GM12878 (cell line): ENCODE data around the gene PCSK6. TPM values are rescaled to one million over a fixed set of nuclear protein-coding genes. Genes with fewer than 3 reads are reported as not detected.

Source experiments
- ATAC-seq: fragments of 200-7000 bp; cut with Tn5 transposase; 3 replicates; pipeline ENCODE4 v1.9.1; 2020; ENCODE audit warnings: mild to moderate bottlenecking, moderate library complexity
- BruUV-seq: library from RNA; stranded (reverse); fragments of 400-500 nt; replicated peaks from 2 replicates; lab custom pipeline; 2021; lab: Mats Ljungman, UMichigan
- CTCF ChIA-PET: fragments of 300-600 bp; sonication (Branson Sonifier 250); formaldehyde crosslinking; extraction: SDS; loops from one replicate; lab custom pipeline; 2021; ENCODE audit warnings: inconsistent platforms; lab: Yijun Ruan, JAX
- POLR2A ChIA-PET: fragments of 350-600 bp; formaldehyde crosslinking; extraction: SDS; loops from one replicate; lab custom pipeline; 2021; ENCODE audit warnings: inconsistent platforms; lab: Charles Lee
- RAD21 ChIA-PET: fragments of 300-600 bp; sonication (Branson Sonifier 250); formaldehyde crosslinking; loops from one replicate; lab custom pipeline; 2023; ENCODE audit warnings: antibody characterized with exemption; ENCODE audit not compliant: unreplicated experiment; lab: Charles Lee
- SMC1A ChIA-PET: fragments of 300-600 bp; sonication (Branson Sonifier 250); formaldehyde crosslinking; loops from one replicate; lab custom pipeline; 2023; ENCODE audit not compliant: unreplicated experiment, uncharacterized antibody; lab: Charles Lee
- DNase-seq: peaks from one replicate; pipeline ENCODE4 v3.0.0-alpha.2; 2011; ENCODE audit warnings: low read depth, low spot score
- FAIRE-seq: peaks from 3 replicates; lab custom pipeline; 2011; peaks lifted over from hg19 to GRCh38; lab: Jason Lieb, UNC
- H2AFZ ChIP-seq: 2 replicates; pipeline ENCODE4 v1.6.0; 2011; ENCODE audit warnings: low read depth, low read length, control low read depth; ENCODE audit not compliant: control insufficient read depth
- H3K27ac ChIP-seq: 2 replicates; pipeline ENCODE4 v1.5.1; 2011; ENCODE audit warnings: control low read depth; ENCODE audit not compliant: control insufficient read depth, insufficient read depth
- H3K27me3 ChIP-seq, 2 experiments: replicated peaks in 1 of 2; 2 replicates each; pipeline versions ENCODE4 v1.6.0 to v1.6.1; 2011; ENCODE audit warnings: low read length in 1 of 2; ENCODE audit not compliant: control insufficient read depth in 2 of 2, insufficient read depth in 2 of 2
- H3K36me3 ChIP-seq, 2 experiments: 2 replicates each; pipeline ENCODE4 v1.5.1; 2011; ENCODE audit warnings: low read length in 1 of 2; ENCODE audit not compliant: control insufficient read depth in 2 of 2, insufficient read depth in 2 of 2
- H3K4me1 ChIP-seq: 2 replicates; pipeline ENCODE4 v1.6.1; 2011; ENCODE audit warnings: mild to moderate bottlenecking, low read length, moderate library complexity, mixed read lengths; ENCODE audit not compliant: control insufficient read depth, insufficient read depth
- H3K4me2 ChIP-seq: 2 replicates; pipeline ENCODE4 v1.6.0; 2011; ENCODE audit warnings: control low read depth; ENCODE audit not compliant: control insufficient read depth, insufficient read depth
- H3K4me3 ChIP-seq: fragments of 200-600 bp; sonication (generic); 2 replicates; pipeline ENCODE4 v1.5.1; 2016
- H3K79me2 ChIP-seq: 2 replicates; pipeline ENCODE4 v1.6.0; 2011; ENCODE audit warnings: low read length; ENCODE audit not compliant: control insufficient read depth, insufficient read depth
- H3K9ac ChIP-seq: 2 replicates; pipeline ENCODE4 v1.8.0; 2011; ENCODE audit warnings: low read length, control low read depth, mixed read lengths; ENCODE audit not compliant: control insufficient read depth, insufficient read depth
- H3K9me3 ChIP-seq: replicated peaks from 3 replicates; pipeline ENCODE4 v1.5.1; 2011; ENCODE audit warnings: mild to moderate bottlenecking, low read length; ENCODE audit not compliant: control insufficient read depth, insufficient read depth
- H4K20me1 ChIP-seq: 2 replicates; pipeline ENCODE4 v1.6.0; 2011; ENCODE audit not compliant: control insufficient read depth, insufficient read depth
- ATF7 ChIP-seq: fragments of 450-650 bp; IDR thresholded peaks from 2 replicates; pipeline ENCODE4 v1.6.1; 2016; ENCODE audit warnings: low read depth, mild to moderate bottlenecking
- CBFB ChIP-seq: IDR thresholded peaks from 2 replicates; pipeline ENCODE4 v1.6.1; 2016; ENCODE audit warnings: antibody characterized with exemption, low read depth
- CBX3 ChIP-seq: fragments of 200-600 bp; sonication (generic); IDR thresholded peaks from 2 replicates; pipeline ENCODE4 v1.6.1; 2016; ENCODE audit warnings: low read depth, borderline replicate concordance
- FOS ChIP-seq: IDR thresholded peaks from 3 replicates; pipeline ENCODE4 v1.6.1; 2011; ENCODE audit warnings: borderline replicate concordance; ENCODE audit not compliant: insufficient read length; ENCODE audit errors: extremely low read depth
- KDM1A ChIP-seq: fragments of 200-600 bp; sonication (generic); IDR thresholded peaks from 2 replicates; pipeline ENCODE4 v1.6.1; 2016; ENCODE audit warnings: borderline replicate concordance
- NFXL1 ChIP-seq: fragments of 450-650 bp; IDR thresholded peaks from 2 replicates; pipeline ENCODE4 v1.6.1; 2017; ENCODE audit warnings: antibody characterized with exemption, mild to moderate bottlenecking, borderline replicate concordance
- NFYA ChIP-seq: IDR thresholded peaks from 2 replicates; pipeline ENCODE4 v1.6.1; 2011; ENCODE audit warnings: low read depth, mild to moderate bottlenecking, low read length, improper control_type of control experiment, borderline replicate concordance
- PAX5 ChIP-seq: IDR thresholded peaks from 2 replicates; pipeline ENCODE4 v1.6.1; 2011; ENCODE audit warnings: low read depth, low read length, borderline replicate concordance
- RAD51 ChIP-seq: fragments of 450-650 bp; IDR thresholded peaks from 2 replicates; pipeline ENCODE4 v1.6.1; 2016; ENCODE audit warnings: moderate library complexity, mild to moderate bottlenecking, inconsistent platforms
- SIN3A ChIP-seq: IDR thresholded peaks from 2 replicates; pipeline ENCODE4 v1.6.1; 2012; ENCODE audit warnings: low read depth, low read length, improper control_type of control experiment
- SMC3 ChIP-seq: IDR thresholded peaks from 2 replicates; pipeline ENCODE4 v1.6.1; 2011; ENCODE audit warnings: low read length, improper control_type of control experiment, borderline replicate concordance
- SREBF2 ChIP-seq: IDR thresholded peaks from 2 replicates; pipeline ENCODE4 v1.6.1; 2012; ENCODE audit warnings: mild to moderate bottlenecking, low read length
- ZZZ3 ChIP-seq: IDR thresholded peaks from 2 replicates; pipeline ENCODE4 v1.6.1; 2011; ENCODE audit warnings: low read depth; ENCODE audit not compliant: control insufficient read depth, insufficient read length
- WGBS: methylation state at CpG from one replicate; pipeline ENCODE4 v1.1.6; 2016; ENCODE audit warnings: low lambda C conversion rate; ENCODE audit not compliant: insufficient replicate concordance, insufficient coverage; ENCODE audit errors: missing lambda C conversion rate; 5-methylcytosine and 5-hydroxymethylcytosine counted together
- in situ Hi-C: fragments of 300-500 bp; cut with MboI; formaldehyde crosslinking; loops from 9 replicates; pipeline ENCODE4 v1.14.3; 2018; ENCODE audit warnings: mixed read lengths
- intact Hi-C: fragments of 100-400 bp; cut with micrococcal nuclease; formaldehyde crosslinking; loops from one replicate; pipeline ENCODE4 v1.14.2; 2022; ENCODE audit not compliant: unreplicated experiment
- polyA plus RNA-seq, 11 experiments: library from polyadenylated mRNA; depleted of rRNA in 4 of 11; unstranded in 6 of 11; stranded (reverse) in 5 of 11; fragments of >200 nt; fragmentation: Nextera tagmentation in 4 of 11; fragmentation: Illumina TruSeq in 1 of 11; extraction: Ambion mirVana in 4 of 11; extraction: Trizol in 1 of 11; gene quantifications; 1 replicate in 1 of 11; 2 replicates in 10 of 11; pipeline versions ENCODE4 v1.2.1 to v1.2.3, GENCODE V29; 2011 to 2016; ENCODE audit warnings: inconsistent platforms in 2 of 11, missing spikeins in 2 of 11, low read depth in 1 of 11
- total RNA-seq, 4 experiments: library from RNA; depleted of rRNA in 3 of 4; stranded (reverse); fragments of >200 nt in 3 of 4; fragmentation: Illumina TruSeq in 1 of 4; extraction: Trizol in 1 of 4; gene quantifications; 2 replicates each; pipeline versions ENCODE4 v1.2.1 to v1.2.3, GENCODE V29; 2013 to 2021
- TF ChIP-seq, protein P1 (sequence below): IDR thresholded peaks from 2 replicates; pipeline ENCODE4 v1.6.1; 2011; ENCODE audit warnings: low read depth, low read length, improper control_type of control experiment, borderline replicate concordance
- TF ChIP-seq, protein P2 (sequence below): IDR thresholded peaks from 2 replicates; pipeline ENCODE4 v1.6.1; 2012; ENCODE audit warnings: mild to moderate bottlenecking, low read depth, low read length
- TF ChIP-seq, protein P3 (sequence below): fragments of 150-350 bp; IDR thresholded peaks from 2 replicates; pipeline ENCODE4 v1.6.1; 2016; ENCODE audit warnings: low read depth, low read length

Gene PCSK6
- total and polyA plus RNA-seq, 10 of the 15 experiments (the other 5 are each of a cell fraction or from before 2014, with no cell fraction given) = 0.19 to 0.67 (median 0.25) TPM; not detected in 4

DNA sequence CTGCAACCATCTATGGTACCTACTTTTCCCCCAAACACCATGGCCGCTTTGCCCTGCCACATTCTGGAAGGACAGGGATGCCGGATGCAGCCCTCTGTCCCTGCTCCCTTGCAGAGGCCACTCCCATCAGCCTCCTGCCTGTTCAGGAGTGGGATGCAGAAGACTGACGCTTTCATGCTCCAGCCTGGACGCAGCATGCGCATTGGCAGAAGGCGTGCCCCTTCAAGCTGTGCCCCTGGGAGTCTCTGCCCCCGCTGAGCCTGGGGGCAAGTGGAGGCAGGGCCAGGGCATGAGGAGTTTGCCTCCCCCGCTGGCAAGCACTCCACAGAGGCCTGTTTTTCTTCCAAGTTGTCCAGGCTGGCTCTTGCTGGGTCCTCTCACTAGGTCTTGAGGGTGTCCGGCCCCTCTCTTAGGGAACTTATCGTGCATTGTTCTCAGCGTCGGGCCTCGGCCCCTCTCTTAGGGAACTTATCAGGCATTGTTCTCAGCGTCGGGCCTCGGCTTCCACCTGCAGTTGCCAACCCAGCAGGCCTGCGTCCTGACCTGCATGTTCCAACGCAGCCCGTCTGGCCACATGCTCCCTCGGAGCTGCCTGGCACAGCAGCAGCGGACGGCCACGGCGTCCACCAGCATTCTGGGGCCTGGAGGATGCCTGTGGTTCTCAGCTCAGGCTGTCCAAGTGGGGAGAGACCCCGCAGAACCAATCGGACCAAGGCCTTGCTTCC is 179.9 kb downstream of the PCSK6 start:
- RAD21 ChIA-PET = no interaction called here
- Histone ChIP-seq H3K4me1 (no peaks in the 10 kb centered on the region), H3K36me3 (no peaks in the 10 kb centered on the region), H3K4me3 (no peak overlapping the region), H3K27ac (no peak overlapping the region), H3K4me2 (no peak overlapping the region), H3K79me2 (no peaks in the 10 kb centered on the region), H3K9me3 (no peaks in the 10 kb centered on the region), H3K27me3 (peaks cover 0 to 1% of the 10 kb centered on the region in 2 experiments; a peak in 2 of 4 replicates), H4K20me1 (no peaks in the 10 kb centered on the region), H2AFZ (no peak overlapping the region), H3K9ac (no peak overlapping the region)
- ATAC-seq (no peak), DNase-seq (no peak), FAIRE-seq (no peak)
- CTCF ChIA-PET = interaction anchor here (0.6 kb wide), 1 partner anchor 13 kb away, joined by 4 read pairs; no protein-coding TSS in a partner anchor
- POLR2A ChIA-PET = no interaction called here
- SMC1A ChIA-PET = no interaction called here
- in situ Hi-C loops (no loop called here), intact Hi-C loops (no loop called here)
- no TSS peak for BruUV-seq
- 48% methylated on average over 25 of the region's 26 CpGs for WGBS
- no peak for TF ChIP-seq NFYA
- TF ChIP-seq, protein P1, sequence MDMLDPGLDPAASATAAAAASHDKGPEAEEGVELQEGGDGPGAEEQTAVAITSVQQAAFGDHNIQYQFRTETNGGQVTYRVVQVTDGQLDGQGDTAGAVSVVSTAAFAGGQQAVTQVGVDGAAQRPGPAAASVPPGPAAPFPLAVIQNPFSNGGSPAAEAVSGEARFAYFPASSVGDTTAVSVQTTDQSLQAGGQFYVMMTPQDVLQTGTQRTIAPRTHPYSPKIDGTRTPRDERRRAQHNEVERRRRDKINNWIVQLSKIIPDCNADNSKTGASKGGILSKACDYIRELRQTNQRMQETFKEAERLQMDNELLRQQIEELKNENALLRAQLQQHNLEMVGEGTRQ = no peak
- TF ChIP-seq CBFB = no peak
- TF ChIP-seq, protein P2, sequence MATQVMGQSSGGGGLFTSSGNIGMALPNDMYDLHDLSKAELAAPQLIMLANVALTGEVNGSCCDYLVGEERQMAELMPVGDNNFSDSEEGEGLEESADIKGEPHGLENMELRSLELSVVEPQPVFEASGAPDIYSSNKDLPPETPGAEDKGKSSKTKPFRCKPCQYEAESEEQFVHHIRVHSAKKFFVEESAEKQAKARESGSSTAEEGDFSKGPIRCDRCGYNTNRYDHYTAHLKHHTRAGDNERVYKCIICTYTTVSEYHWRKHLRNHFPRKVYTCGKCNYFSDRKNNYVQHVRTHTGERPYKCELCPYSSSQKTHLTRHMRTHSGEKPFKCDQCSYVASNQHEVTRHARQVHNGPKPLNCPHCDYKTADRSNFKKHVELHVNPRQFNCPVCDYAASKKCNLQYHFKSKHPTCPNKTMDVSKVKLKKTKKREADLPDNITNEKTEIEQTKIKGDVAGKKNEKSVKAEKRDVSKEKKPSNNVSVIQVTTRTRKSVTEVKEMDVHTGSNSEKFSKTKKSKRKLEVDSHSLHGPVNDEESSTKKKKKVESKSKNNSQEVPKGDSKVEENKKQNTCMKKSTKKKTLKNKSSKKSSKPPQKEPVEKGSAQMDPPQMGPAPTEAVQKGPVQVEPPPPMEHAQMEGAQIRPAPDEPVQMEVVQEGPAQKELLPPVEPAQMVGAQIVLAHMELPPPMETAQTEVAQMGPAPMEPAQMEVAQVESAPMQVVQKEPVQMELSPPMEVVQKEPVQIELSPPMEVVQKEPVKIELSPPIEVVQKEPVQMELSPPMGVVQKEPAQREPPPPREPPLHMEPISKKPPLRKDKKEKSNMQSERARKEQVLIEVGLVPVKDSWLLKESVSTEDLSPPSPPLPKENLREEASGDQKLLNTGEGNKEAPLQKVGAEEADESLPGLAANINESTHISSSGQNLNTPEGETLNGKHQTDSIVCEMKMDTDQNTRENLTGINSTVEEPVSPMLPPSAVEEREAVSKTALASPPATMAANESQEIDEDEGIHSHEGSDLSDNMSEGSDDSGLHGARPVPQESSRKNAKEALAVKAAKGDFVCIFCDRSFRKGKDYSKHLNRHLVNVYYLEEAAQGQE = no peak
- TF ChIP-seq, protein P3, sequence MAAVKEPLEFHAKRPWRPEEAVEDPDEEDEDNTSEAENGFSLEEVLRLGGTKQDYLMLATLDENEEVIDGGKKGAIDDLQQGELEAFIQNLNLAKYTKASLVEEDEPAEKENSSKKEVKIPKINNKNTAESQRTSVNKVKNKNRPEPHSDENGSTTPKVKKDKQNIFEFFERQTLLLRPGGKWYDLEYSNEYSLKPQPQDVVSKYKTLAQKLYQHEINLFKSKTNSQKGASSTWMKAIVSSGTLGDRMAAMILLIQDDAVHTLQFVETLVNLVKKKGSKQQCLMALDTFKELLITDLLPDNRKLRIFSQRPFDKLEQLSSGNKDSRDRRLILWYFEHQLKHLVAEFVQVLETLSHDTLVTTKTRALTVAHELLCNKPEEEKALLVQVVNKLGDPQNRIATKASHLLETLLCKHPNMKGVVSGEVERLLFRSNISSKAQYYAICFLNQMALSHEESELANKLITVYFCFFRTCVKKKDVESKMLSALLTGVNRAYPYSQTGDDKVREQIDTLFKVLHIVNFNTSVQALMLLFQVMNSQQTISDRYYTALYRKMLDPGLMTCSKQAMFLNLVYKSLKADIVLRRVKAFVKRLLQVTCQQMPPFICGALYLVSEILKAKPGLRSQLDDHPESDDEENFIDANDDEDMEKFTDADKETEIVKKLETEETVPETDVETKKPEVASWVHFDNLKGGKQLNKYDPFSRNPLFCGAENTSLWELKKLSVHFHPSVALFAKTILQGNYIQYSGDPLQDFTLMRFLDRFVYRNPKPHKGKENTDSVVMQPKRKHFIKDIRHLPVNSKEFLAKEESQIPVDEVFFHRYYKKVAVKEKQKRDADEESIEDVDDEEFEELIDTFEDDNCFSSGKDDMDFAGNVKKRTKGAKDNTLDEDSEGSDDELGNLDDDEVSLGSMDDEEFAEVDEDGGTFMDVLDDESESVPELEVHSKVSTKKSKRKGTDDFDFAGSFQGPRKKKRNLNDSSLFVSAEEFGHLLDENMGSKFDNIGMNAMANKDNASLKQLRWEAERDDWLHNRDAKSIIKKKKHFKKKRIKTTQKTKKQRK = no peak
- TF ChIP-seq SMC3 = no peak
- TF ChIP-seq ATF7 = no peak
- TF ChIP-seq FOS = no peak
- TF ChIP-seq SREBF2 = no peak
- no peak for TF ChIP-seq NFXL1
- no peak for TF ChIP-seq SIN3A
- TF ChIP-seq KDM1A = no peak
- TF ChIP-seq RAD51 = no peak
- no peak for TF ChIP-seq CBX3
- TF ChIP-seq ZZZ3 = no peak
- TF ChIP-seq PAX5 = no peak
